GM12865 (cell line): Measurements from ENCODE around the gene UNC79.

Experiments used
- DNase-seq: peaks from one replicate; pipeline ENCODE4 v3.0.0; 2010; ENCODE audit warnings: low read depth
- H3K4me3 ChIP-seq: 2 replicates; pipeline ENCODE4 v1.5.1; 2011; ENCODE audit warnings: mild to moderate bottlenecking, low read depth, low read length, control low read depth
- TF ChIP-seq, protein P1 (sequence below): IDR thresholded peaks from 2 replicates; pipeline ENCODE4 v1.5.1; 2011; ENCODE audit warnings: low read length, control low read depth, low read depth, inconsistent platforms; ENCODE audit not compliant: insufficient read depth; ENCODE audit errors: missing control alignments

Gene UNC79

DNA sequence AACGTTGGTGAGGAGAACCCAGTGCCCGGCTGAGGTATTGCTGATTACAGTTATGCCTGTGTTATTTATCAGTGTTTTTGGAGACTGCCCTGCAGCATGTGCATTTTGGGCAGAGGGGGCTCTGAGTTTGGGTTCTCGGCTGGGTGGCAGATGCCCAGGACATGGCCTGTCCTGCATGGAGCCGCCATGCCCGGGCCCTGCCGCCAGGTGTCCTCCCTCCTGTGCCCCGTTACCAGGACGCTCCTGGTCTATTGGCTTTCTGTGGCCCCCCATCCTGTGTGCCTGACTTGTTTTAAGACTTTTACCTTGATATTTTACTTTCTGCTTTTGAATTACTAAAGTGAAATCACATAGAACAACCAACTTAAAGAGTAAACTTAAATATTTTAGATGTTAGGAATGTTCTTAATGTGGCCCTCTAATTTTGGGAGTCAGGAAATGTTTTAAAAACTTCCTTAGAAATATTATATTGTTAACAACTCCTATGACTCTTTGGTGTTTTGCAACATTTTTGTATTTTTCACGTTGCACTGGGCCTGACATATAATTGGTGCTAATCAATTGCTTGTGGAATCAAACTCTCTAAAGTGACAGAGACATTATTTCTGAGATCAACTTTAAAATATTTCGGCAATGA is 305.8 kb downstream of the UNC79 start:
- DNase-seq = peak; percentile 4
- no peak overlapping the region for H3K4me3 ChIP-seq
- TF ChIP-seq, protein P1, sequence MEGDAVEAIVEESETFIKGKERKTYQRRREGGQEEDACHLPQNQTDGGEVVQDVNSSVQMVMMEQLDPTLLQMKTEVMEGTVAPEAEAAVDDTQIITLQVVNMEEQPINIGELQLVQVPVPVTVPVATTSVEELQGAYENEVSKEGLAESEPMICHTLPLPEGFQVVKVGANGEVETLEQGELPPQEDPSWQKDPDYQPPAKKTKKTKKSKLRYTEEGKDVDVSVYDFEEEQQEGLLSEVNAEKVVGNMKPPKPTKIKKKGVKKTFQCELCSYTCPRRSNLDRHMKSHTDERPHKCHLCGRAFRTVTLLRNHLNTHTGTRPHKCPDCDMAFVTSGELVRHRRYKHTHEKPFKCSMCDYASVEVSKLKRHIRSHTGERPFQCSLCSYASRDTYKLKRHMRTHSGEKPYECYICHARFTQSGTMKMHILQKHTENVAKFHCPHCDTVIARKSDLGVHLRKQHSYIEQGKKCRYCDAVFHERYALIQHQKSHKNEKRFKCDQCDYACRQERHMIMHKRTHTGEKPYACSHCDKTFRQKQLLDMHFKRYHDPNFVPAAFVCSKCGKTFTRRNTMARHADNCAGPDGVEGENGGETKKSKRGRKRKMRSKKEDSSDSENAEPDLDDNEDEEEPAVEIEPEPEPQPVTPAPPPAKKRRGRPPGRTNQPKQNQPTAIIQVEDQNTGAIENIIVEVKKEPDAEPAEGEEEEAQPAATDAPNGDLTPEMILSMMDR = no peak

DNA sequence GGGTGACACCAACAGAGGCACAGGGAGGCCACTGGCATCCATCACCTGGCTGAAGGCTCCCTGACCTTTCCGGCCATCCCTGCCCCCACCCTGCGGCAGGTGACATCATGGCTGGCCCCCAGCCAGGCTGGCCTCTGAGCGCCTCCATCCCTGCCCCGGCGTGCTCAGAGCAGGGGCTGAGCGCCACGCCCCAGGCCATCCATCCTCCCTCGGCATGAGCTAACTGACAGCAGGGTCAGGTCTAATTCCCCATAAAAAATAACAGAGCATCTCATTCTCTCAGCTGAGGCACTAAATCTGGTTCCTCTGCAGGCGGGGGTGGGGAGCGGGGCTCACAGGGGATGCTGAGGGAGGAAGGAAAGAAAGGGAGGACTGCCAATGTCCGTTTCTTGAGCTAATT is 306.9 kb downstream of the UNC79 start:
- H3K4me3 ChIP-seq = no peak overlapping the region
- TF ChIP-seq, protein P1 = no peak
- DNase-seq = no peak

DNA sequence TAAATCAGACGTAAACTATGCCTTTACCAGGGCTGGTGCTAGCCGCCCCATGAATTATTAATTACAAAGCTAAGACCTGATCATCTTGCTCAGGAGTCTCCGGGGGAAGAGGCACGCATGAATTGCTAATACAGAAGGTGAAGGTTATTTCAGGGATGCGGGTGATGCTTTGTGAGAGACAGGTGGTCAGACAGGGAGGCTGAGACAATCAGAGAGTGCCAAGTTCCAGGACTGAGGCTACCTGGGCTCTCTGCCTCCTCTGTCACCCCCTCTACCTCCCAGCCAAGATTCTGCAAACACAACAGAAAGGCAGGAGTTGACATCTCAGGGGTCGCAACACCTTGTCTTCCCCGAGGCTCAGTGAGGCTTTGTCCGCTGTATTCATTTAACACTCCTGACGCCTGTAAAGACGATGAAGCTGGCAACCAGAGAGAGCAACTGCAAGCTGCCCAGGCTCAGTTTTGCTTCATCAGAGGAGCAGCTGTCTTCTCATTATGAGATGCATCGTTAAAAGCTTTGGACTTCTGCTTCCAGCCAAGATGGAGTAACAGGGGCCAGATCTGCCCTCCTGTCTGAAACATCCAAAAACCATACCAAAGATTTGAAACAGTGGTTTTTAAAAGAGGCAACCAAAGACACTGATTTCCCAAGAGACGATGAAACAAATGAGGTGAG is 311.0 kb downstream of the UNC79 start:
- H3K4me3 ChIP-seq = no peak overlapping the region
- TF ChIP-seq, protein P1 = no peak
- DNase-seq = no peak

DNA sequence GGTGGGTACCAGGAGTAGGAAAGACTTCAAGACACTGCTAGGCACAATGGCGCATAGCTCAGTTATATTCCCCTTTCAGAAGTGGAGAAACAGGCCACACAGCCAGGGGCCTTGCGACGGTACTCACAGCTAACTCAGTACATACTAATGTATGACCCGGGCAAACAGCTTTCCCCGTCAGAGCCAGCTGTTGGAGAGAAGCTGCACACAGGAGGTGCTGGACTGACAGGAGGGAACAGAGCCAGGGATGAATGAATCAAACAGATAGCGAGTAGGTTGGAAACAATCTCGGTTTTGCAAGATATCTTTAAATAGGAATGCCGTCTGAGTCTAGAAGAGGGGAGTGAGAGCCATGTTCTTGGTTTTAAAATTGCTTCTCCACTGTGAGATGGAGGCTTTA is 312.0 kb downstream of the UNC79 start:
- TF ChIP-seq, protein P1 = no peak
- DNase-seq = no peak
- H3K4me3 ChIP-seq = no peak overlapping the region

DNA sequence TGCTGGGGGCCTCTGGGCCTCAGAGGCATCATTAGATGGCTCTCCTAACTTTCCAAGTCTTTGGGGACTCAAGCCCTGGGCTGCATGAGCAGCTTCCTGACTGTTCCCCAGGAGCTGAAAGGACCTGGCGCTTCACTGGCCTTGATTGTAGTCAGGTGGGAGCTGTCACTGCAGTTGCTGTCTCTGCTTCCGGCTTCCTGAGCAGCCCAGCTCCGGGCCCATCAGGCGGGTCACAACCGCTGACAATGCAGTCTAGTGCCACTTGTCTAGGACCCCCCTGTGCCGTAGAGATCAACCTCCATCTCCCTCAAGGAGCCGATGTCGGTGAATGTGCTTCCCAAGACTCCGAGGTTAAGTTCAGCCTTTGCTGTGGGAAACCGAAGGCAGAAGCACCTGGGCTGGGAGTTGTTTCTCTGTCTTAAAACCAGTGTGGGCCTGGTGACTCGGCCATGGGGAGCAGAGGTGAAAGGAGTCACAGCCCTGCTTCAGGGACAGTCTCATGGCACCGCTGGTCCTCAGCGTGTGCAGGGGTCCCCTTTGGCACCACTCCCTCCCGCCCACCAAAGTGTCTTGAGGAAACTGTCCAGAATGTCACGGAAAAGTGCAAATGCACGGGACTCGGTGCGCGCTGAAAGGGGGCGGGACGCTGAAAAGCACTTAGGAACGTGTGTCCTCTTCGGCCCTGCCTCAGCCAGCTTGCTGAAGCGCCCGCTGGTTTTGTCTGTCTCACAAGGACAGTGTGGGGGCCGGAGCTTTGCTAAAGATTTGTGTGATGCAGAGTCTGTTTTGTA is 312.7 kb downstream of the UNC79 start:
- TF ChIP-seq, protein P1 = no peak
- H3K4me3 ChIP-seq = no peak overlapping the region
- DNase-seq = no peak

DNA sequence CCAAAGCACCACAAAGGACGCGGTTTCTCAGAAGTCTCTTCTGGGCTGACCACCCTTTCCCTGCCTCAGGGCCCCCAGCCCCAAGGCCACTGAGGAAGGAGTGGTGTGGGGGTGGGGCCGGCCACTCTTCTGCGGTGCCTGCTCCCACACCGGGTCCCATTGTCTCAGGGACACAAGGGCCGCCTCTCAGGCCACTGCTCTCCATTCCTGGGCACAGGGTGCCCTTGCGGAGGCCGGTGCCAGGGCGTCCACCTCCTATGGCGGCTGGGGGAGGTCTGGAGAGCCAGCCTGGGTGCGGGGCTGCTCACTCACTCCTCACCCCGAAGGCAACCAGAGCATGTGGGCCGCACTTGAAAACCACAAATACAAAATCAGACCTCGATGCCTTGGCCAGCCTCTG is 313.4 kb downstream of the UNC79 start:
- DNase-seq = no peak
- TF ChIP-seq, protein P1 = no peak
- no peak overlapping the region for H3K4me3 ChIP-seq
